B cell (primary cell): Measurements from ENCODE around the gene WASF2. TPM values are rescaled to one million over a fixed set of nuclear protein-coding genes. Genes with fewer than 3 reads are reported as not detected.

Experiments used
- ATAC-seq: fragments of 200-7000 bp; cut with Tn5 transposase; one replicate; pipeline ENCODE4 v1.10.0; 2021; ENCODE audit warnings: low read depth, mild to moderate bottlenecking, moderate number of reproducible peaks, moderate library complexity
- CTCF ChIA-PET: fragments of 350-600 bp; sonication (Branson Sonifier 250); formaldehyde crosslinking; loops from one replicate; lab custom pipeline; 2021; ENCODE audit warnings: antibody characterized with exemption, inconsistent platforms; lab: Charles Lee
- POLR2A ChIA-PET: fragments of 350-600 bp; sonication (Branson Sonifier 250); formaldehyde crosslinking; loops from one replicate; lab custom pipeline; 2021; ENCODE audit warnings: antibody characterized with exemption; lab: Charles Lee
- DNase-seq: peaks from one replicate; pipeline ENCODE4 v3.0.0; 2013
- H2AFZ ChIP-seq: 2 replicates; pipeline ENCODE4 v1.6.1; 2012; ENCODE audit warnings: mild to moderate bottlenecking, low read depth, low read length; ENCODE audit not compliant: insufficient read depth, poor library complexity, severe bottlenecking
- H3K27ac ChIP-seq, 2 donors: 1 replicate in 1 of 2; 2 replicates in 1 of 2; pipeline ENCODE4 v1.5.1; 2012 to 2013; ENCODE audit warnings: low read length in 2 of 2, mild to moderate bottlenecking in 2 of 2, moderate library complexity in 1 of 2
- H3K27me3 ChIP-seq, 4 experiments: fragments of 200-600 bp in 1 of 4; sonication (generic) in 1 of 4; replicated peaks in 1 of 4; 1 replicate in 2 of 4; 2 replicates in 2 of 4; pipeline versions ENCODE4 v1.6.1 to v1.7.0; 2013 to 2016; ENCODE audit warnings: low read length in 3 of 4, mild to moderate bottlenecking in 2 of 4, mixed read lengths in 1 of 4, moderate library complexity in 1 of 4; ENCODE audit not compliant: insufficient read depth in 4 of 4, control insufficient read depth in 3 of 4; ENCODE audit errors: control extremely low read depth in 1 of 4
- H3K36me3 ChIP-seq, 2 experiments: replicated peaks in 1 of 2; 1 replicate in 1 of 2; 2 replicates in 1 of 2; pipeline versions ENCODE4 v1.6.1 to v1.7.1; 2013; ENCODE audit warnings: low read length in 1 of 2; ENCODE audit not compliant: insufficient read depth in 2 of 2, control insufficient read depth in 1 of 2; ENCODE audit errors: control extremely low read depth in 1 of 2, extremely low read depth in 1 of 2
- H3K4me1 ChIP-seq, 2 donors: fragments of 200-600 bp in 1 of 2; sonication (generic) in 1 of 2; 1 replicate in 1 of 2; 2 replicates in 1 of 2; pipeline versions ENCODE4 v1.5.1 to v1.6.1; 2013 to 2017; ENCODE audit warnings: low read length in 2 of 2; ENCODE audit not compliant: control insufficient read depth in 2 of 2, insufficient read depth in 2 of 2
- H3K4me2 ChIP-seq: replicated peaks from 2 replicates; pipeline ENCODE3; 2012; ENCODE audit warnings: mild to moderate bottlenecking, low read depth, low read length; ENCODE audit not compliant: poor library complexity, severe bottlenecking
- H3K4me3 ChIP-seq, 5 experiments: fragments of 200-600 bp in 1 of 5; sonication (generic) in 1 of 5; 1 replicate in 3 of 5; 2 replicates in 2 of 5; pipeline versions ENCODE4 v1.5.1 to v1.7.0; 2011 to 2016; ENCODE audit warnings: low read length in 4 of 5, mild to moderate bottlenecking in 4 of 5, low read depth in 2 of 5, control low read depth in 1 of 5, moderate library complexity in 1 of 5; ENCODE audit not compliant: insufficient read depth in 1 of 5; ENCODE audit errors: control extremely low read depth in 1 of 5, extremely low read depth in 1 of 5
- H3K79me2 ChIP-seq: fragments of 200-600 bp; sonication (generic); one replicate; pipeline ENCODE4 v1.6.0; 2016; ENCODE audit warnings: low read length; ENCODE audit not compliant: control insufficient read depth, insufficient read depth
- H3K9ac ChIP-seq: fragments of 200-600 bp; sonication (generic); 2 replicates; pipeline ENCODE4 v1.6.1; 2017; ENCODE audit warnings: mild to moderate bottlenecking, low read length, moderate library complexity
- H3K9me3 ChIP-seq, 3 donors: one replicate each; pipeline versions ENCODE4 v1.6.1 to v1.7.1; 2013; ENCODE audit warnings: low read length in 2 of 3; ENCODE audit not compliant: control insufficient read depth in 2 of 3, insufficient read depth in 1 of 3; ENCODE audit errors: control extremely low read depth in 1 of 3
- H4K20me1 ChIP-seq: 2 replicates; pipeline ENCODE4 v1.6.0; 2012; ENCODE audit warnings: mild to moderate bottlenecking, low read length; ENCODE audit not compliant: insufficient read depth, control insufficient read depth, poor library complexity, severe bottlenecking
- H3K27ac Mint-ChIP-seq: one replicate; pipeline ENCODE4 v1.8.0; 2021; ENCODE audit warnings: mixed read lengths
- H3K27me3 Mint-ChIP-seq: one replicate; pipeline ENCODE4 v1.8.0; 2021; ENCODE audit warnings: mixed read lengths
- H3K4me1 Mint-ChIP-seq: one replicate; pipeline ENCODE4 v1.8.0; 2021; ENCODE audit warnings: mixed read lengths
- H3K4me3 Mint-ChIP-seq: one replicate; pipeline ENCODE4 v1.8.0; 2021; ENCODE audit warnings: mixed read lengths
- H3K9me3 Mint-ChIP-seq: one replicate; pipeline ENCODE4 v1.8.0; 2022; ENCODE audit warnings: mixed read lengths; ENCODE audit not compliant: insufficient read depth
- CTCF ChIP-seq: fragments of 200-600 bp; IDR thresholded peaks from one replicate; pipeline ENCODE4 v1.8.0; 2022; ENCODE audit warnings: antibody characterized with exemption, mild to moderate bottlenecking
- EZH2 ChIP-seq: IDR thresholded peaks from 2 replicates; pipeline ENCODE4 v1.6.1; 2012; ENCODE audit warnings: borderline replicate concordance, low read depth, mild to moderate bottlenecking, moderate library complexity, low read length; ENCODE audit not compliant: insufficient read depth, poor library complexity, severe bottlenecking
- WGBS: methylation state at CpG from one replicate; pipeline ENCODE4 v1.1.5; 2013; ENCODE audit warnings: missing lambda C conversion rate; ENCODE audit not compliant: insufficient coverage; 5-methylcytosine and 5-hydroxymethylcytosine counted together
- intact Hi-C: fragments of 100-400 bp; cut with micrococcal nuclease; formaldehyde crosslinking; loops from one replicate; pipeline ENCODE4 v1.10.0; 2022
- polyA plus RNA-seq: library from polyadenylated mRNA; depleted of rRNA; stranded (reverse); fragments of >200 nt; gene quantifications from 2 replicates; pipeline ENCODE4 v1.2.3, GENCODE V29; 2012
- total RNA-seq, 2 donors: library from RNA; stranded (reverse); fragments of 120-200 nt in 1 of 2; gene quantifications; 1 replicate in 1 of 2; 2 replicates in 1 of 2; pipeline versions ENCODE4 v1.2.3 to v1.2.4, GENCODE V29; 2013 to 2022

WASF2 gene
- total and polyA plus RNA-seq, 2 donors (not counting 1 experiment from before 2014, with no cell fraction given): 67.4 to 169 TPM

GRCh38 chr1:27489501-27489972 lies 430 bp downstream of the WASF2 start:
- Histone ChIP-seq H4K20me1 (peaks cover 15% of the 10 kb centered on the region), H3K4me2 (peak overlapping the region; percentile 75), H3K4me1 (peaks cover 44 to 58% of the 10 kb centered on the region in 2 donors), H3K4me3 (peak overlapping the region; percentile 78 to 100 (median 99)), H3K9ac (peak overlapping the region; percentile 91), H2AFZ (peak overlapping the region; percentile 79), H3K9me3 (no peaks in the 10 kb centered on the region), H3K79me2 (peaks cover 51% of the 10 kb centered on the region), H3K27me3 (no peaks in the 10 kb centered on the region), H3K27ac (peak overlapping the region; percentile 89 to 95), H3K36me3 (peaks cover 0 to 3% of the 10 kb centered on the region in 2 experiments)
- peaks cover 61% of the 10 kb centered on the region for H3K4me1 Mint-ChIP-seq
- no peak for TF ChIP-seq CTCF
- TF ChIP-seq EZH2: no peak
- ATAC-seq: peak; percentile 15
- ChIA-PET CTCF (interaction anchor here (0.6 to 2.7 kb wide), 10 partner anchors 13 to 180 kb away, joined by 3 to 13 read pairs (median 5); no protein-coding TSS in a partner anchor), POLR2A (interaction anchor here (0.6 to 3.8 kb wide), 12 partner anchors 9 to 148 kb away, joined by 3 to 38 read pairs (median 4); partner anchors contain the start of genes AHDC1 and SYTL1)
- no peaks in the 10 kb centered on the region for H3K27me3 Mint-ChIP-seq
- no peaks in the 10 kb centered on the region for H3K9me3 Mint-ChIP-seq
- peak; percentile 77 for DNase-seq
- peak overlapping the region; percentile 99 for H3K4me3 Mint-ChIP-seq
- intact Hi-C loops: loop anchor here (2.0 kb wide), 1 partner anchor 53 kb away; no protein-coding TSS in a partner anchor
- WGBS: under 1% methylated on average over 25 of the region's 26 CpGs
- H3K27ac Mint-ChIP-seq: peak overlapping the region; percentile 99
